Measurements from ENCODE around the gene SLCO2A1.

- no peak for TF ChIP-seq POLR2A (IDR thresholded peaks at IDR 0.05)
- TF ChIP-seq CTCF (IDR thresholded peaks at IDR 0.05) = no peak
These were observed 141.7 kb downstream of the SLCO2A1 start for GRCh38 chr3:133887803-133888703.
